Dermis microvascular lymphatic vessel endothelial cell (primary cell): ENCODE measurements around the gene EIF2S1. TPM values are rescaled to one million over a fixed set of nuclear protein-coding genes. Genes with fewer than 3 reads are reported as not detected.
"Not testable (repeated sequence)": the region's sequence is repeated elsewhere in the genome, so short reads cannot be mapped to it uniquely, and the experiment has no call there.

Experiments
- DNase-seq, 2 donors: peaks; one replicate each; pipeline versions ENCODE4 v3.0.0 to v3.0.0-alpha.2; 2010; ENCODE audit warnings: low read depth in 2 of 2
- total RNA-seq: library from RNA; depleted of rRNA; stranded (reverse); fragments of >200 nt; gene quantifications from 2 replicates; pipeline ENCODE4 v1.2.1, GENCODE V29; 2014

The EIF2S1 gene
- 122 and 135 TPM in 2 replicates for total RNA-seq

GRCh38 chr14:67359775-67360469 is at the start of gene EIF2S1, which contains the start of gene ATP6V1D:
Gene EIF2S1, plus strand, starts transcription at chr14:67360328. Its CDS starts 4,440 bp downstream, at chr14:67364768.
Gene ATP6V1D, minus strand, starts transcription at chr14:67359804. Its CDS starts 106 bp downstream, at chr14:67359698.
- DNase-seq = peak; percentile 99 to 100

GRCh38 chr14:67311868-67312267 is 48.3 kb upstream of the EIF2S1 start:
- no peak for DNase-seq

- no peak for DNase-seq
These were observed 47.0 kb upstream of the EIF2S1 start for GRCh38 chr14:67313153-67313552.

GRCh38 chr14:67317822-67318221 is 42.3 kb upstream of the EIF2S1 start:
- DNase-seq = no peak

GRCh38 chr14:67319142-67319541 is 41.0 kb upstream of the EIF2S1 start:
- DNase-seq = no peak

GRCh38 chr14:67329666-67330065 is 30.5 kb upstream of the EIF2S1 start:
- not testable (repeated sequence) for DNase-seq

- DNase-seq = no peak
These were observed 28.6 kb upstream of the EIF2S1 start for GRCh38 chr14:67331368-67332125.

- DNase-seq = no peak
These were observed 27.7 kb upstream of the EIF2S1 start for GRCh38 chr14:67332468-67332867.

GRCh38 chr14:67335781-67336180 is 24.3 kb upstream of the EIF2S1 start:
- peak; percentile 23 to 50 for DNase-seq

- DNase-seq = not testable (repeated sequence)
These were observed 18.9 kb upstream of the EIF2S1 start for GRCh38 chr14:67341231-67341630.

GRCh38 chr14:67343601-67344230 is 16.4 kb upstream of the EIF2S1 start:
- DNase-seq = peak in 1 of 2 donors; percentile 41

- DNase-seq = no peak
These were observed 14.5 kb upstream of the EIF2S1 start for GRCh38 chr14:67345583-67345982.

- no peak for DNase-seq
These were observed 8.1 kb upstream of the EIF2S1 start for GRCh38 chr14:67352055-67352454.

- no peak for DNase-seq
These were observed 2.8 kb upstream of the EIF2S1 start for GRCh38 chr14:67357186-67357968.

- no peak for DNase-seq
These were observed 2.2 kb upstream of the EIF2S1 start for GRCh38 chr14:67357969-67358354.

- DNase-seq = peak in 1 of 2 donors; percentile 59
These were observed 979 bp upstream of the EIF2S1 start for GRCh38 chr14:67358924-67359774.

- DNase-seq = no peak
These were observed 510 bp downstream of the EIF2S1 start for GRCh38 chr14:67360470-67361206.

GRCh38 chr14:67365476-67365875 is 5.3 kb downstream of the EIF2S1 start:
- DNase-seq = no peak

GRCh38 chr14:67370830-67371229 is 10.7 kb downstream of the EIF2S1 start:
- DNase-seq = no peak
